ENCODE measurements around the gene NFAT5. TPM values are rescaled to one million over a fixed set of nuclear protein-coding genes. Genes with fewer than 3 reads are reported as not detected.

The NFAT5 gene
- total RNA-seq, 2 donors from 2014 or later: 43.0 to 55.3 TPM

DNA sequence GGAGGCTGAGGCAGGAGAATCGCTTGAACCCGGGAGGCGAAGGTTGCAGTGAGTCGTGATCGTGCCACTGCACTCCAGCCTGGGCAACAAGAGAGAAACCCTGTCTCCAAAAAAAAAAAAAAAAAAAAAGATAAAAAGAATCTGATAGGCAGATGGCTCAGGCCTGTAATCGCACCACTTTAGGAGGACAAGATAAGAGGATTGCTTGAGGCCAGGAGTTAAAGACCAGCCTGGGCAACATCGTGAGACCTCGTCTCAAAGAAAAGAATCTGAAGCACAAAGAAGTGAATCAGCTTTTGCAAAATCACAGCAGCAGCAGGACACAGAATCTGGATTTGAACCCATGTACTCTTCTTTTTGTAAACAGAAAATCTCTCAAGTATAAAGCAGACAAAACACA lies 181.3 kb downstream of the NFAT5 start:
- intact Hi-C loops (cut with DNase I): loop anchor here in 1 of 2 donors (10.0 kb wide), 1 partner anchor 342 kb away; no protein-coding TSS in a partner anchor
- DNase-seq (ENCODE audit: low spot score): no peak

DNA sequence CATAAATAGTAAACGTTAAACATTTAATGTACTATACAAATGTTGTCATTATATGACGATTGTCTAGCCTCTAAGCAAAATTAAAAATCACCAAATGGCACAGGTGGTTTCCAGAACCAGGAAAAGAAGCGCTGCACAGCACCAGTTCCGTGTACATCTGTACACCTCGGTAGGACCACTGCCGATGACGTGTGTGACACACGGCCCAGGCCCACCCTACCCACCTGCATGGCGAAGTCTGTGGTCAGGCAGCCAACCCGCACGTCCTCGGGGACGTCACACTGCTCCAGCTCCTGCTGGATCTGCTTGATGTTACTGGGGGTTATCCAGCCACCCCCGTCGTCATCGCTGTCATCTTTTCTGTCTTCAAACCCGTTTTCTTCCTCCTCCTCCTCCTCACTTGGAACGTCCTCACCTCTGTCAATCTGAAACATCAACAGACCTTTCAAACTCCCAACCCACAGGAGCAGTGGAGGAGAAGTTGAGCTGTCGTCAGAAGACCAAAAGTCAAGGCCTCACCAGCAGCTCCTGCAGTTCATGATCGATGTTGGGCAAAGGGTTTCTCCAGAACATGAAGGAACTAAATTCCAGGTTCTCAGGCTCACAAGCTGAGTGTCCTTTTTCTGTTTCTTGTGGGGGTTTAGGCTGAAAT lies 183.1 kb downstream of the NFAT5 start:
- DNase-seq (ENCODE audit: low spot score): no peak

DNA sequence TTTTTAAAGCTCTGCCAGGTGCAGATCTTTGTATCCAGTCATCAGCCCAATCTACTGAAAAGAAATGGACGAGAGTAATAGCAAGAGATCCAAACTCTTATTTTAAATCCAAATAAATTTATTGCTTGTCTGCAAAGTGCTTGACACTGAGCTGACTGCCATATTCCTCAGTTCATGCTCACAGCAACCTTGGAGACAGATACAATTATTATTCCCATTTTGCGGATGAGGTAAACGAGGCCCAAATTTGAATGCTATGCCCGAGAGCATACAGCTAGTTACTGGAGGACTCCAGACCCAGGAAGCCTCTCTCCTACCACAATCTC lies 188.3 kb downstream of the NFAT5 start:
- no peak for DNase-seq (ENCODE audit: low spot score)
- intact Hi-C loops (cut with DNase I): loop anchor here (2.0 to 5.0 kb wide), 3 partner anchors 42 to 362 kb away; no protein-coding TSS in a partner anchor

More for the DNA sequence above, 183.1 kb downstream of the NFAT5 start:
- intact Hi-C loops (cut with DNase I): loop anchor here in 1 of 2 donors (10.0 kb wide), 1 partner anchor 344 kb away; no protein-coding TSS in a partner anchor

Small RNAs within 50 kb of the gene (microRNA-seq; reads per million reads assigned to microRNA genes)
- 0.26 to 0.97 reads per million in 2 donors for gene MIR1538 (ENCODE audit: borderline microRNAs expressed in 2 of 2)

Other genes starting within 250 kb of the NFAT5 start
- 1 to 10 TPM; 6.6 to 6.9 TPM for gene PDF, start 235.4 kb upstream of the NFAT5 start, total RNA-seq
- gene COG8, start 226.4 kb upstream of the NFAT5 start, total RNA-seq: 10 to 100 TPM; 21.9 to 22.4 TPM
- gene NIP7, start 226.2 kb upstream of the NFAT5 start, total RNA-seq: 10 to 100 TPM; 14.3 to 15.9 TPM
- gene TMED6, start 214.2 kb upstream of the NFAT5 start, total RNA-seq: under 1 TPM; 0.51 to 0.57 TPM
- gene TERF2, start 180.0 kb upstream of the NFAT5 start, total RNA-seq: 10 to 100 TPM; 24.4 to 33.0 TPM
- gene CYB5B, start 141.3 kb upstream of the NFAT5 start, total RNA-seq: 10 to 100 TPM; 47.3 to 59.3 TPM
- 10 to 100 TPM; 23.5 to 31.4 TPM for gene NQO1, start 160.6 kb downstream of the NFAT5 start, total RNA-seq
- 10 to 100 TPM; 24.2 to 25.3 TPM for gene NOB1, start 189.0 kb downstream of the NFAT5 start, total RNA-seq
- 10 to 100 TPM; 42.3 to 42.5 TPM for gene WWP2, start 196.4 kb downstream of the NFAT5 start, total RNA-seq